ENCODE results near the gene PRR5.

PRR5 gene

DNA sequence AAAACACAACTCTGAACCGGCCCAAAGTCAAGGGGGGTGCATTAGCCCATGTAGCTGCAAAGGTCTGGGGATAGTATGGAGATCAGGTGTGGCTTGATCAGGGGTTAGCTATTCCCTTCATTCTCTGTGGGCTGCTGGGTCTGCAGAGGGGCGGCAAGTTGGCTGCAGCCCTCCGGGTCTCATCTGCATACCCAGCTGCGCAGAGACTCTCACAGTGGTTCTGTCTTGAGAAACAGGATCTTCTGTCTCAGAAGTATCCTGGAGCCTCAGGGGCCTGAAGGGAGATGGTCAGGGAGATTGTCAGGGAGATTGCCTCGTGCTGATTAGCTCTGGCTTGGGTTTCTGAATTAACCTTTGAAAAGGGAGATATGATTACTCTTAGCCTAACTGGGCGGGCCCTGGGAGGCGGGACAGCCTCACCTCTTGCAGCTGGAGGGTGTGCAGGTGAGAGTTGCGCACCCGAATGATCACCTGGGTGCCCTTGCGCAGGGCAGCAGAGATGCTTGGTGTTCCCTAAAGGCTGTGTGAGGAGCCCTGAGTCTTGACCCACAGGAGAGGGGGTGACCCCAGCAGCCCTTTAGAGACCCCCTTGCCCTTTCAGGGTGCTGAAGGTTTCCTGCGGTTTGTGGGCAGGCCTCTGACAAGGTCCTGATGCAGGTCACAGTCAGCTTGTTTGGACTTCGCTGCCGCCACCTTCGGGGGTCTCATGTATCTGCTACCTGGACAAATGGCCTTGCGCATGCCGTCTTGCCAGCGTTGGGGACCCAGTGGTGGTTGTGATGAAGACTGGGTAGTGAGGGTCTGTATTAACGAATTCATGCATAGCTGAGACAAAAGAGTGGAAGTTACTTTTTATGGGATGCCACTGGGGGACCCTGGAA lies 57.7 kb downstream of the PRR5 start:
- no peak for DNase-seq

DNA sequence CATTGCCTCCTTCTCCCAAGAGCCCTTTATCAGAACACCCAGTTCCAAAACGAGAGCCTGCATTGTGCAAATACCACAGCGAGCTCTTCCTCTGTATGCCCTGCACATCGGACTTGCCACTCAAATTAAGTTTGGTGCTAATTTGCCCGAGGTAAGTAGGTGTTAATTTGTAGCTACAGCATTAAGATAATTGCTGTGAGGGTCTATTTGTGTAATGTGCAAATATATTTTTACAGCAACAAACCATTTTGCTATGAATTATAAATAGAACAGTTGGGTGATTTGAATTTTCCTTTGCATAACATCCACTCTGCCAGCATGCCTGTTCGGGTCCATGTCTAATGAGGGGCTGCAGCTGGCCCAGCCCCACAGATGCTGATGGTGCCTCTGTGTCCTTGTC lies 58.5 kb downstream of the PRR5 start:
- no peak for DNase-seq

DNA sequence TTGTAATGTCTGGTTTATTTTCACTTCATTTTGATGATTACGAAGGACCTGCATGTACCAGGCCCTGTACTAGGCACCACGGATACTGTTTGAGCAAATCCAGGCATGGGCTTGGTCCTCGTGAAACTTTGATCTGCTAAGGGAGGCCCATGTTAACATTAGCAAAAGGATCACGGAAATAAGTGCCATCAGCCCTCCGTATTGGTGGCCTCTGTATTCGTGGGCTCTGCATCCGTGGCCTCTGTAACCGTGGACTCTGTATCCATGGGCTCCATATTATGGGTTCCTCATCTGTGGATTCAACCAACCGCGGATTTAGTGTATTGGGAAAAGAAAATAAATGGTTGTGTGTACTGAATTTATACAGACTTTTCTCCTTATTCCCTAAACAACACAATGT lies 59.0 kb downstream of the PRR5 start:
- DNase-seq, result no peak

DNA sequence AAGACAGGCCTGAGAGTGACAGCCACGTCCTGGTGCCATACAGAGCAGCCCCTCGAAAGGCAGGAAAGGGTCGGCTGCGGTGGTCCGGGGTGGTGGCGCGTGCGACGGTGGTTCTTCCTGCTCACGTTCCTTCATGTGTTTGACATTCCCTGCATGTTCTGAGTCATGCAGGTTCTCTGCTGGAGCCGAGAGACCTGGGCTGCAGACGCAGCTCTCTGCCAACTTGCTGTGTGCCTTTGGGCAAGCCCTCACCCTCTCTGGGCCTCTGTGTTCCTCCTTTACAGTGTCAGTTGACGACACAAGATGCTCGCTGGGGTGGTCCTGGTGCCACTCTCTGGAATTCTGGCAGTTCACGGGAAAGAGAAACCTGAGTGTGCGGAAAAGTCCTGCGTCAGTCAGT lies 62.4 kb downstream of the PRR5 start:
- DNase-seq, result no peak

DNA sequence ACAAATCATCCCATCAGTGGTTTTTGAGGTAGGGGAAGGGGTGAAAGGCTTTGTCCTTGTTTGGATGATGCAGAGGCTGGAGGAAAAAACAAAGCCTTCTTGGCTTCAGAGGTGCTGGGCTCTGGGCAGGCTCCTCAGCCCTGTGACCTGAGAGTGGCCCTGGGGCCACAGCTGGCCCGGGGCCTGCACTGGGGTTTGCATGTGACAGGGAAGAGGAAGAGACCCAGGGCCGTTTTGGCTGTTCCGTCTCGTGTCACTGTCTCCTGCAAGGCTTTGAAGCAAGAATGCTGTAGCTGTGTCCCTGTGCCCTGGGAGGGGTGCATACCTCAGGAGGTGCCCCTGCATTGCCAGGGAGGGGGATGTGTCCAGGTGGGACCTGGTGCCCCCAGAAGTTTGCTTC lies 63.0 kb downstream of the PRR5 start:
- DNase-seq, result no peak

DNA sequence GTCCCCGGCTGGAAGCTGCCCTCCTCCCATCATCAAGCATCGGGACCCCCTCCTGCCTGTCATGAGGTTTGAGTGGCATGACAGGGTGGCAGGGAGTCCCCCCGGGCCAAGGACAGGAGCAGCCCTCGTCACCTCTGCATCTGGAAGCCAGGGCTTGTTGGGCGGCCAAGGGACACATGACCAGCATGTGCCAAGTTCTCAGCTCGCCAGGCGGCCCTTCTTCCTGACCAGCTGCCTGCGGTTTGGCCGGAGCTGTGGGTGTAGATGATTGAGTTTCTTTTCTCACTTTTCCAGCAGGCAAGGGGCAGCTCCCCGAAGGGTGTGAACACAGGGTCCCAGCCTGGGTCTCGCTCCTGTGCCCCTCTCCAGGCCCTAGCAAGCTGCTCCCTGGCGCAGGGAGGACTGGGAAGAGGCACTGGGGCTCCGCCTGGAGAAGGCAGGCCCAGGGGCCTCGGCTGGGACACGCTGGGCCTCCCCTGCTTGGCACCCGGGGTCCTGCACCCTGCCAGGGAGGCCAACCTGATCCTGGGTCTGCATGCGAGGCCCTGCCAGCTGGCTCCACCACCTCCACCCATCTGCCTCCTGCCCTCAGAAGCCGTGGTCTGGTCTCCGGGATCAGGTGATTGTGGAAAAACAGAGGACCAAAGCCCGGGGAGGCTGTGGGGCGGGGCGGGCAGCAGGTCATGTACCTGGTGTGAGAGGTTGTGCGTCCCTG lies 63.7 kb downstream of the PRR5 start:
- DNase-seq, result no peak

DNA sequence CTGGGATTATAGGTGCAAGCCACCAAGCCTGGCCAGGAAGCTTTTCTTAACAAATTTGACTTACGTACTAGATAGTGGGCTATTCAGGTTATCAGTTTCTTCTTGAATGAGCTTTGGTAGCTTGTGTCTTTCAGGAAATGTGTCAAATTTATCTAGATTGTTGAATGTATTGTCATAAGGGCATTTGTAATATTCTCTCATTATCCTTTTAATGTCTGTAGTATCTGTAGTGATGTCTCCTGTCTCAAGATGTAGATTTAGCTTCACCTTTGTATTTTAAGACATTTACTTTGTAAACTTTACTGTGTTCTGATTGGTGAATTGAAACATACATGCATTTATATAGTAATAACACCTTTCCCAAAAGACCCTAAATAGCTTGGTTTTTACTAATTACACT lies 71.1 kb downstream of the PRR5 start:
- no peak for DNase-seq

DNA sequence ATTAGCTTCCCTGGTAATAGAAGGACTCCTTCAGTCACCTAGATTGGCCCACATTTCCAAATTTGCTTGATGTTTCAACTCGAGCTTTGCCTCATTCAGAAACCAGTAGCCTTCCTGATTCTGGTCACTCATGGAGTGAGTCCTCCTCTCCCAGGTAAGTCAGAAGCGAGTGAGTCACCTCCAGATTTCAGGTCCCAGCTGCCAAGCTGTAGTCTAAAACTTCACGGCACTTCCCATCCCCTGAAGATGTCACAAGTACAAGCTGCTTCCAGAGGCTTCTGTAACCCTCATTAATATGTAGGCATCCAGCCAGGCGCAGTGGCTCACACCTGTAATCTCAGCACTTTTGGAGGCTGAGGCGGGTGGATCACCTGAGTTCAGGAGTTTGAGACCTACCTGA lies 73.9 kb downstream of the PRR5 start:
- DNase-seq, result no peak

DNA sequence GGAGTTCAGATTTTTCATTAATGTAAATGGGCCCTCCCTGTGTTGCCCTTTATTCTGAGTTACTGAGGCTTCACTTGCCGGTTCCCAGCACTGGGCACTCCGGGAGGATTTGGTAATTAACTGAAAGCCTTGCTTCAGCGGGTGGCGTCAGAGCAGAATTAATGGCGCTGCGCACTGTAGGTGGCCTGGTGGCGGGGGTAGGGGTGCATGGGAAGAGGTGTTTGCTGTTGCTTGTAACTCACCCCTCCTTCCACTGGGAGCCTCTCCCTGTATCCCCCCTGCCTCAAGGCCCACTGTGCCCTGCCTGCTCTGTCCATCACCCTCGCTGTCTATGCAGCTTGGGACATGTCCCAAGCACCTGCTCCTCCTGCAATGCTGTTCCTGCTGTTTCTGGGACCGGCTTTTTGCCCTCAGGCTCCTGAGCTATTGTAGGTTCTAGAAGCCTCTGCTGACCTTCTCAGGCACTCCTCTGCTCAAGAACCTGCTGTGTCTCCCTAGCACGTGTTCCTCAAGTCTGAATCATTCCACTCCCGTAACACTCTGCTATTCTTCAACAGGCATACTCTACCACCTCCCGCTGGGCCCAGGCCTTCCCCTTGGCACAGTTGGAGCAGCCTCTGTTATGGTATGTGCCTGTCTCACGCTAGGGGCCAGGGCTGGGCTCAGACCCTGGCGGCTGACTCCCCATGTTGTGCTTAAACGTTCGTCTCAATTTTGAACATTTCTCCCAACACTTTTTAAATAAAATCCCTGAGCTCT lies 74.8 kb downstream of the PRR5 start:
- no peak for DNase-seq

DNA sequence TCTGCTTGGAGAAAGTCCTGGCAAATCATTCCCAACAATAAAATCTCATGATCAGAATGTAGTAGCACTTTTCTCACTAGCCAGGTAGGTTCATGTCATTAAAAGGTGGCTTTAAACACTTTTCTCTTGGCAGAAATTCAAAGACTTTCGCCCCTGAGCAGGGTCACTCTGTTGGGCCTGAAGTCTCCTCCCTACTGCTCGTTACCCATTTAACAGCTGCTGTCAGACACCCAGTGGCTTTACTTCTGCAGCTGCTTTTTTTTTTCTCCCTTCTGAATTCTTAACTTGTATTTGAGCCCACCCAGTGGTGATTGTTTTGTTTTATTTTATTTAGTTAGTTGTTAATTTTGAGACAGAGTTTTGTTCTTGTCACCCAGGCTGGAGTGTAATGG lies 75.4 kb downstream of the PRR5 start:
- DNase-seq, result no peak

DNA sequence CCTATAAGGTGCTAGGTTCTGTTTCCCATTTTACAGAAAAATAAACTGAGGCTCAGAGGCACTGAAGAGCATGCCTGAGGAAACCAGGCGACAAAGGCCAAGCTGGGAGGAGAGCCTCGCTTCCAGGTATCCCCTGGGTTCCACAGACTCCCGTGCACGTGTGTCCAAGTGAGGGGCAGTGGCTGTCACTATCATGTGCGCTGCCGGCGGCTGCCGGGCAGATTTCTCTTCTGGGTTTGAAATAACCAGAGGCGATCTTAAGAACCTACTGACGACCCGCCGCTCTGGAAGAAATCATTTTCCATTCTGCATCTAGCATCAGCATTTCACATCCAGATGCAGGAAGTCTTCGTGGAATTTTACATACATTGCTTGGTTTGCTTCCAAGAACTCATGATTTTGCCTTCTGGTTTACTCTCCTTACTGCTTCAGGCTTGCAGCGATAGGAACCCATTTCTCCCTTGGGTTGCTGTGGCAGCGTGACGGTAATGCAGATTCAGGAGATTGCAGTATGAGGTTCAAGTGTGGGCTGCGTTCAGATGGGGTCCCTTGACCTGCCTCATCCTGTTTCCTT lies 79.0 kb downstream of the PRR5 start:
- DNase-seq, result no peak

DNA sequence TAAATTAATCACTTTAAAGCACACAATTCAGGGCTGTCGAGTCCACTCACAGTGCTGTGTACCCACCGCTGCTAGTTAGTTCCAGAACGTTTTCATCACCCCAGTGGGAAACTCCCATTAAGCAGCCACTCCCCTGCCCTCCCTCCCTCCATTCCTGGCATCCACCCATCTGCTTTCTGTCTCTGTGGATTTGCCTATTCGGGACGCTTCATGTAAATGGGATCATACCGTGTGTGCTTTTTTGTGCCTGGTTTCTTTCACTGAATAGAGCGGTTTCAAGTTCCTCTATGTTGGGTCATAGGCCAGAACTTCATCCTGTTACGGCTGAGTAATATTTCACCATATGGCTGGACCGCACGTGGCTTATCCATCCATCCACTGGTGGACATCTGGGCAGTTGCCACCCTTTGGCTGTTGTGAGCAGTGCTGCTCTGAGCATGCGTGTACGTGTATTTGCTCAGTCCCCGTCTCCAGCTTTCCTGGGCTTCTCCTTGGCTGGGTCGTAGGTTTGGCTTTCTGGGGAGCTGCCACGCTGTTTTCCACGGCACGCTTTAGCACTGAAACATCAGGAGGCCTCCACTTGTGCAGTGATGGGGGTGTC lies 80.5 kb downstream of the PRR5 start:
- no peak for DNase-seq

DNA sequence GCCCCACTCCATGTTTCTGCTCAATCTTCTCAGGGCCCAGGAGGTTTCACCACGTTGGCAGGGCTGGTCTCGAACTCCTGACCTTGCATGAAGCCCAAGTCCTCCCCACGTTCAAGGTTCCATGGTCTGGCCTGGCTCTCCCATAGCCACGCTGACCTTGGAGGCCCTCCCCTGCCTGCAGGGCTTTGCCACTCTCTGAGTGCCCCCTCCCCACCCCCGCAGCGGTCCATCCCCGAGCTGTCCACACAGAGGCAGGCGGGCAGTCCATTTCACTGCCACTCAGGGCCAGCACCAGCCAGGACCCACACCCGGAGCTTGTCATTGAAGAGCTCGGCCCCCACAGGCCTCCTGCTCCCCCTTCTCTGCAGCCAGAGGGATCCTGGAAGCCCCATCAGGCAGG lies 81.1 kb downstream of the PRR5 start:
- DNase-seq, result no peak

DNA sequence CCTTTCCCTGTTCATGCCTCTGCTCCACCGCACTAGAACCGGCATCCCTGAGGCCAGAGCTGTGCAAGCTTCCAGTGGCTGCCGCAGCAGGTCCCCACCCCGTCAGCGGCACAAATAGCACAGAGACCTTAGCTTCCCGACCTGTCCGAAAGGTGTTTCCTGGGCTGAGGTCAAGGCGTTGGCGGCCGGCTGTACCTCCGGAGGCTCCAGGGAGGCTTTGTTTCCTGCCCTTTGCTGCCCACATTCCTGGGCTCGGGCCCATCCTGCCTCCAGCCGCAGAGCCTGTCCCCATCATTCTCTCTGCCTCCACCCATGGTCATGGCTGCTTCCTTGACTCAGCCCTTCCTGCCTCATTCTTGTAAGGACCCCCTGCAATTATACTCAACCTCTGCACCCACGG lies 81.6 kb downstream of the PRR5 start:
- no peak for DNase-seq

DNA sequence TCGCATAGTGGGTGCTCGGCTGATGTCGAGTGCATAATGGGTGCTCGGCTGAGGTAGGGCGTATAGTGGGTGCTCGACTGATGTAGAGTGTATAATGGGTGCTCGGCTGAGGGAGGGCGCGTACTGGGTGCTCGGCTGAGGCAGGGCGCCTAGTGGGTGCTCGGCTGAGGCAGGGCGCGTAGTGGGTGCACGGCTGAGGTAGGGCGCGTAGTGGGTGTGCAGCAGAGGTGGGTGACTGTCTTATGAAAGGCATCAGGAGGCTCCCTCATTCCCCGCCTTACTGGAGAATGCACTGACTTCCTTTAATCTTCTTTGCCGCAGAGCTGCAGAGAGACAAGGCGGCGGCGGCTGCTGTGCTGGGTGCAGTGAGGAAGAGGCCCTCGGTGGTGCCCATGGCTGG lies 84.1 kb downstream of the PRR5 start:
- no peak for DNase-seq

DNA sequence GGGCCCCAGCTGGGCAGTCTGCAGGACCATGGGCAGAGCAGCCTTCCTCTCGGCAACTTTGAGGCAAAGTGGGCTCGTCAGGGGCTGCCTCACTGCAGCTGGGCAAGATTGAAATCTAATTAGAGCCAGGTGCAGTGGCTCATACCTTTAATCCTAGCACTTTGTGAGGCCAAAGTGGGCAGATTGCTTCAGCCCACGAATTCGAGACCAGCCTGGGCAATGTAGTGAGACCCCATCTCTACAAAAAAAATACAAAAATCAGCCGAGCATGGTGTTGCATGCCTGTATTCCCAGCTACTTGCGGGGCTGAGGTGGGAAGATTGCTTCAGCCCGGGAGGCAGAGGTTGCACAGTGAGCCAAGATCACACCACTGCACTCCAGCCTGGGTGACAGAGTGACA lies 84.6 kb downstream of the PRR5 start:
- no peak for DNase-seq

Measured in activated naive CD4-positive, alpha-beta T cell (primary cell).